Kidney epithelial cell (primary cell): ENCODE results near the gene THSD7B. TPM values are rescaled to one million over a fixed set of nuclear protein-coding genes. Genes with fewer than 3 reads are reported as not detected.
A peak's percentile ranks its signal among the peaks of the same experiment; 100 is the strongest.

Source experiments
- DNase-seq: peaks from one replicate; pipeline ENCODE4 v3.0.0-alpha.2; 2010; ENCODE audit warnings: low read depth
- H3K27me3 ChIP-seq: 2 replicates; pipeline ENCODE4 v1.6.0; 2011; ENCODE audit warnings: low read length; ENCODE audit not compliant: control insufficient read depth, insufficient read depth
- H3K36me3 ChIP-seq: 2 replicates; pipeline ENCODE4 v1.5.1; 2011; ENCODE audit warnings: low read length; ENCODE audit not compliant: control insufficient read depth, insufficient read depth
- H3K4me3 ChIP-seq: 2 replicates; pipeline ENCODE4 v1.5.1; 2011; ENCODE audit warnings: low read depth, mild to moderate bottlenecking, control low read depth, low read length
- CTCF ChIP-seq: IDR thresholded peaks from 2 replicates; pipeline ENCODE4 v1.5.1; 2011; ENCODE audit warnings: mild to moderate bottlenecking, moderate library complexity, low read length, control low read depth, inconsistent platforms; ENCODE audit not compliant: insufficient read depth, poor library complexity, severe bottlenecking
- total RNA-seq: library from RNA; depleted of rRNA; stranded (reverse); fragments of >200 nt; gene quantifications from 2 replicates; pipeline ENCODE4 v1.2.3, GENCODE V29; 2015

The THSD7B gene
- total RNA-seq, 1 donor from 2014 or later = 0.04 TPM

DNA sequence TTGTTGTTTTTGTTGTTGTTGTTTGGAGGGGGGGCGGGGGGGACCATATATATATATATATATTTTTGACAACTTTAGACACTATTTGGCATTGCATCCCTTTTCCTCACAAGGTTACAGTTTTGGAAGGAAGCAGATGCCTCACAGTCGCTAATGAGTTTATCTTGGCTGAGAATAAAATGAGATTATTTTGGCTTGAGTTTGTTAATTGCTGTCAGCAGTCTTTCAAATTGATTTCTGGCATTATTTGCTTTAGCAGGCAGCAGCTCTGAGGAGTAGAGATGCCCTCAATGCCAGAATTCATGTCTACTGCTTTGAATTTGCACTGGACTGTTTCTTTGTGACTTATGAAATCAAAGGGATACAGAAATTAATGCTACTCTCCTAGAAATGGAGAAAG is 603.8 kb downstream of the THSD7B start:
- no peak for TF ChIP-seq CTCF
- no peaks in the 10 kb centered on the region for H3K27me3 ChIP-seq
- H3K4me3 ChIP-seq = no peak overlapping the region
- H3K36me3 ChIP-seq = no peaks in the 10 kb centered on the region
- DNase-seq = no peak

- no peak overlapping the region for H3K4me3 ChIP-seq
- H3K36me3 ChIP-seq = no peaks in the 10 kb centered on the region
- no peak for DNase-seq
- no peaks in the 10 kb centered on the region for H3K27me3 ChIP-seq
- TF ChIP-seq CTCF = no peak
Measured at GRCh38 chr2:137379186-137379585, 613.8 kb downstream of the THSD7B start.

GRCh38 chr2:137380610-137381009 is 615.3 kb downstream of the THSD7B start:
- H3K4me3 ChIP-seq = no peak overlapping the region
- TF ChIP-seq CTCF = no peak
- peak; percentile 87 for DNase-seq
- no peaks in the 10 kb centered on the region for H3K36me3 ChIP-seq
- H3K27me3 ChIP-seq = no peaks in the 10 kb centered on the region

DNA sequence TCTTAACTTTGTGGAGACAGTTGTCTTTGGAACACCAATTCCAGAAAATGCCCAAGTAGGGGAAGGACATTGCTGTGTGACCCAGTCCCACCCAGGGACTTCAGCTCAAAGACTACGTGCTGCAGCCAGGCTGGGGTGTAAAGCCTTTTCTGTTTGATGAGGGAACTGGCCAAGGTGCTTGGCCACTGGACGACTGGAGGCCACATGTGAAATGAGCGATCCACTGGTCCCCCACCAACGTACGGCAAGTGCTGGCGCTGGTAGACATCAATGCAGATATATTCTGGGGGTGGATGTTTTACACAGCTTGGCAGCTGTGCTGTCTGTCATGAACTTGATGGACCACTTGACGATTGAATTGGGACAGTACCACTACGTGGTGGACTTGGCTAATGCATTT is 616.4 kb downstream of the THSD7B start:
- TF ChIP-seq CTCF = no peak
- Histone ChIP-seq H3K27me3 (no peaks in the 10 kb centered on the region), H3K4me3 (no peak overlapping the region), H3K36me3 (no peaks in the 10 kb centered on the region)
- DNase-seq = no peak

DNA sequence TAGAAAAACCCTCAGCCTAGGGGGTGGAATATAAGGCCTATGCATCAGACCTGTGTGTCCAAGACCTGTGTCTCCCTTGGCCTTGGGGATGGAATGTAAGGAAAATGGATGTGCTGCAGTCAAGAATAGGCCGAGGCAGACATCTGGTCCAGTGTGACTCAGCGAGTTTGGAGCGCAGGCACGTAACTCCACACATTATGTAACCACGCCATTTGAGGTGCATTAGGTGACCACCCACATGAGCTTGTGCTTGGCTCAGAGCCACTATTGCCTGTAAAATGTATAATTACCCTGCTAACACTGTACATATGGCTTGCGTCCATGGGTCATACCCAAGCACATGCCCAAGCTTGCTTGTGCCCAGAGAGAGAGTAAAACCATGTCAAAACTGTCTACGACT is 618.0 kb downstream of the THSD7B start:
- no peaks in the 10 kb centered on the region for H3K27me3 ChIP-seq
- no peak for DNase-seq
- TF ChIP-seq CTCF = no peak
- H3K4me3 ChIP-seq = no peak overlapping the region
- no peaks in the 10 kb centered on the region for H3K36me3 ChIP-seq

- H3K27me3 ChIP-seq = no peaks in the 10 kb centered on the region
- no peaks in the 10 kb centered on the region for H3K36me3 ChIP-seq
- TF ChIP-seq CTCF = no peak
- H3K4me3 ChIP-seq = no peak overlapping the region
- DNase-seq = no peak
Measured at GRCh38 chr2:137387044-137387443, 621.7 kb downstream of the THSD7B start.
